Esophagus muscularis mucosa (tissue), 3 donors: ENCODE data around the gene KRTAP5-6.
"Not testable (repeated sequence)": the region's sequence is repeated elsewhere in the genome, so short reads cannot be mapped to it uniquely, and the experiment has no call there.

Experiments
- EP300 ChIP-seq: sonication (generic); formaldehyde crosslinking; IDR thresholded peaks from one replicate; pipeline ENCODE4 v1.6.1; 2017; ENCODE audit warnings: antibody characterized with exemption
- TF ChIP-seq, protein P1 (sequence below), 3 experiments: fragments of 200-600 bp in 2 of 3; fragments of 450-650 bp in 1 of 3; sonication (generic) in 2 of 3; IDR thresholded peaks; one replicate each; pipeline ENCODE4 v1.5.1; 2017 to 2019; ENCODE audit warnings: antibody characterized with exemption in 3 of 3, mild to moderate bottlenecking in 2 of 3, moderate library complexity in 1 of 3

DNA sequence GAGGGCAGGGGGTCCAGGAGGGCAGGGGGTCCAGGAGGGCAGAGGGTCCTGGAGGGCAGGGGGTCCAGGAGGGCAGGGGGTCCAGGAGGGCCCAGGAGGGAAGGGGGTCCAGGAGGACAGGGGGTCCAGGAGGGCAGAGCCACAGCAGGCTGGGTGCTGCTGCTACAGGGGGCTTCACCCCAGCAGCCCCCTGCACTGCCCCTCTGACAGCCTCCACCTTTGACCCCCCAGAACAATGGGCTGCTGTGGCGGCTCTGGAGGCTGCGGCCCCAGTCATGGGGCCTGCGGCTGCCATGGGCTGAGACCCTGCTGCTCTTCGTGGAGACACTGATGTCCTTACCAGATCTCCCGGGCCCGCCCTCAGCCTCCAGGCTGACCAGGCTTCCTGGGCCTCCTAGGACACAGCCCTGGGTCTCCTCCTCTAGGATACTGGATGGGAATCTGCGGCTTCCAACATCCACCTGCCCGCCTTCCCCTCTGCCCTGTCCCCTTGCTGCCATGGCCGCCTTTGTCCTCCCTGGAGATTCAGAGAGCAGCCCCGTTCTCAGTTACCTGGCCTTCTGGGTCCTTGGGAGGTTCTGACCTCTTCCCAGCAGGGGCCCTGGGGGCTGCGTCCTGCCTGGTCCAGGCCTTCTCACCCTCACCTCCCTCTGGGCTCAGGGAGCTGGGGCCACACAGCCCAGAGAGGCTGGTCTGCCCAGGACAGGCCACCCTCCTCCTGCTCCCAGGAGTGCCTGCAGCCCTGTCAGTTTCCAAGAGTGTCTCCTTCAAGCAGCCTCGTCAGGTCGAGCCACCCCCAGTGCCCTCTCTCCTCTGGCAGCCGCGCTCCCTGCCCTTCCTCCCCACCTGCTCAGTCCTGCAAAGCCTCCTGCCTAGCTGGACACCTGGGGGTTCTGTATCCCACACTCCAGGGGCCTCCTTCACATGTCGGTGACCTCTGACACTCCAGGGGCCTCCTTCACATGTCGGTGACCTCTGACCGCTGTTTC is 11.8 kb upstream of the KRTAP5-6 start:
- TF ChIP-seq, protein P1, sequence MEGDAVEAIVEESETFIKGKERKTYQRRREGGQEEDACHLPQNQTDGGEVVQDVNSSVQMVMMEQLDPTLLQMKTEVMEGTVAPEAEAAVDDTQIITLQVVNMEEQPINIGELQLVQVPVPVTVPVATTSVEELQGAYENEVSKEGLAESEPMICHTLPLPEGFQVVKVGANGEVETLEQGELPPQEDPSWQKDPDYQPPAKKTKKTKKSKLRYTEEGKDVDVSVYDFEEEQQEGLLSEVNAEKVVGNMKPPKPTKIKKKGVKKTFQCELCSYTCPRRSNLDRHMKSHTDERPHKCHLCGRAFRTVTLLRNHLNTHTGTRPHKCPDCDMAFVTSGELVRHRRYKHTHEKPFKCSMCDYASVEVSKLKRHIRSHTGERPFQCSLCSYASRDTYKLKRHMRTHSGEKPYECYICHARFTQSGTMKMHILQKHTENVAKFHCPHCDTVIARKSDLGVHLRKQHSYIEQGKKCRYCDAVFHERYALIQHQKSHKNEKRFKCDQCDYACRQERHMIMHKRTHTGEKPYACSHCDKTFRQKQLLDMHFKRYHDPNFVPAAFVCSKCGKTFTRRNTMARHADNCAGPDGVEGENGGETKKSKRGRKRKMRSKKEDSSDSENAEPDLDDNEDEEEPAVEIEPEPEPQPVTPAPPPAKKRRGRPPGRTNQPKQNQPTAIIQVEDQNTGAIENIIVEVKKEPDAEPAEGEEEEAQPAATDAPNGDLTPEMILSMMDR (IDR thresholded peaks at IDR 0.05) = not testable (repeated sequence)
- TF ChIP-seq EP300 = not testable (repeated sequence)
